AG04450 (cell line): ENCODE data around the gene SMURF1. TPM values are rescaled to one million over a fixed set of nuclear protein-coding genes. Genes with fewer than 3 reads are reported as not detected.

ENCODE experiments used
- CTCF ChIA-PET: fragments of 300-600, 350-600 bp; formaldehyde crosslinking; extraction: SDS; loops from one replicate; lab custom pipeline; 2022; ENCODE audit warnings: antibody characterized with exemption, inconsistent platforms; lab: Charles Lee
- POLR2A ChIA-PET: fragments of 350-600 bp; formaldehyde crosslinking; extraction: SDS; loops from one replicate; lab custom pipeline; 2021; ENCODE audit warnings: antibody characterized with exemption, inconsistent platforms; lab: Yijun Ruan, JAX
- DNase-seq: peaks from one replicate; pipeline ENCODE4 v3.0.0-alpha.2; 2011; ENCODE audit warnings: low read depth, low spot score
- H3K27ac ChIP-seq: one replicate; pipeline ENCODE4 v1.5.1; 2012; ENCODE audit warnings: low read depth, low read length, control low read depth
- H3K27me3 ChIP-seq: one replicate; pipeline ENCODE4 v1.6.0; 2012; ENCODE audit warnings: low read length; ENCODE audit not compliant: control insufficient read depth, insufficient read depth
- H3K4me3 ChIP-seq: 2 replicates; pipeline ENCODE4 v1.5.1; 2011; ENCODE audit warnings: mild to moderate bottlenecking, low read depth, low read length, control low read depth
- H3K9me3 ChIP-seq: 2 replicates; pipeline ENCODE4 v1.5.1; 2012; ENCODE audit warnings: low read length; ENCODE audit not compliant: control insufficient read depth, insufficient read depth
- CTCF ChIP-seq: IDR thresholded peaks from 2 replicates; pipeline ENCODE4 v1.5.1; 2011; ENCODE audit warnings: low read depth, low read length, control low read depth, inconsistent platforms
- polyA plus RNA-seq: library from polyadenylated mRNA; depleted of rRNA; stranded (reverse); fragments of >200 nt; gene quantifications from 2 replicates; pipeline ENCODE4 v1.2.3, GENCODE V29; 2011

The SMURF1 gene
- polyA plus RNA-seq, 1 experiment: 17.1 TPM

- no peaks in the 10 kb centered on the region for H3K27me3 ChIP-seq
- CTCF ChIA-PET: no interaction called here
- H3K27ac ChIP-seq: no peak overlapping the region
- no peaks in the 10 kb centered on the region for H3K9me3 ChIP-seq
- DNase-seq: no peak
- no peak for TF ChIP-seq CTCF
- H3K4me3 ChIP-seq: no peak overlapping the region
- POLR2A ChIA-PET: no interaction called here
Observed at GRCh38 chr7:99073839-99074446, 70.0 kb downstream of the SMURF1 start.

DNA sequence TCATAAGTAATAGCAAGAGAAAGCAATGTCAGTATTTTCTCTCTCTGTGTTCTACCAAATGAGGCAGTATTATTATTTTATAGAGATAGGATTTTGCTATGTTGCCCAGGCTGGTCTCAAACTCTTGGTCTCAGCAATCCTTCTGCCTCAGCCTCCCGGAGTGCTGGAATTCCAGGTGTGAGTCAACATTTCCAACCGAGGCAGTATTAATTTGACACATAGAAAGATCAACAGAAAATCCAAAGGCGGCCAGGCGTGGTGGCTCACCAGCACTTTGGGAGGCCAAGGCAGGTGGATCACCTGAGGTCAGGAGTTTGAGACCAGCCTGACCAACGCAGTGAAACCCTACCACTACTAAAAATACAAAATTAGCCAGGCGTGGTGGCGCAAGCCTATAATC is 71.8 kb downstream of the SMURF1 start:
- Histone ChIP-seq H3K27me3 (no peaks in the 10 kb centered on the region), H3K4me3 (no peak overlapping the region), H3K9me3 (no peaks in the 10 kb centered on the region), H3K27ac (no peak overlapping the region)
- no peak for TF ChIP-seq CTCF
- ChIA-PET POLR2A (interaction anchor here (0.6 to 1.2 kb wide), 2 partner anchors 63 to 66 kb away, joined by 3 to 4 read pairs; no protein-coding TSS in a partner anchor), CTCF (no interaction called here)
- DNase-seq: no peak

GRCh38 chr7:99070361-99070760 is 73.5 kb downstream of the SMURF1 start:
- Histone ChIP-seq H3K27me3 (no peaks in the 10 kb centered on the region), H3K27ac (no peak overlapping the region), H3K4me3 (no peak overlapping the region), H3K9me3 (no peaks in the 10 kb centered on the region)
- no peak for DNase-seq
- CTCF ChIA-PET: no interaction called here
- POLR2A ChIA-PET: no interaction called here
- TF ChIP-seq CTCF: no peak

GRCh38 chr7:99061001-99061776 is 82.7 kb downstream of the SMURF1 start:
- Histone ChIP-seq H3K27me3 (no peaks in the 10 kb centered on the region), H3K9me3 (no peaks in the 10 kb centered on the region), H3K4me3 (no peak overlapping the region), H3K27ac (no peak overlapping the region)
- no peak for TF ChIP-seq CTCF
- no peak for DNase-seq
- CTCF ChIA-PET: interaction anchor here (1.9 kb wide), 1 partner anchor 252 kb away, joined by 4 read pairs; no protein-coding TSS in a partner anchor
- POLR2A ChIA-PET: no interaction called here

GRCh38 chr7:99054781-99055180 is 89.1 kb downstream of the SMURF1 start:
- ChIA-PET CTCF (no interaction called here), POLR2A (no interaction called here)
- H3K4me3 ChIP-seq: no peak overlapping the region
- H3K27me3 ChIP-seq: no peaks in the 10 kb centered on the region
- no peak for TF ChIP-seq CTCF
- H3K9me3 ChIP-seq: no peaks in the 10 kb centered on the region
- DNase-seq: no peak
- no peak overlapping the region for H3K27ac ChIP-seq
